ENCODE measurements around the gene GIMAP8.
"Not testable (repeated sequence)": the region's sequence is repeated elsewhere in the genome, so short reads cannot be mapped to it uniquely, and the experiment has no call there.

GIMAP8 gene

GRCh38 chr7:150514748-150515222 is 64.4 kb downstream of the GIMAP8 start, which contains the start of gene GIMAP7:
Gene GIMAP7 (plus strand): TSS chr7:150514872. CDS start chr7:150519975, 5,103 bp downstream.
- peak within 1 kb of the TSS; percentile 98 for H3K4me3 Mint-ChIP-seq
- H3K36me3 Mint-ChIP-seq (ENCODE audit: low read depth) = peaks cover 61% of the 10 kb centered on the region
- H3K4me1 Mint-ChIP-seq (ENCODE audit: low read depth) = peaks cover 32% of the 10 kb centered on the region
- no peaks in the 10 kb centered on the region for H3K27me3 Mint-ChIP-seq (ENCODE audit: low read depth)
- peak within 1 kb of the TSS; percentile 95 for H3K27ac Mint-ChIP-seq
- H3K9me3 Mint-ChIP-seq = peaks cover 18% of the 10 kb centered on the region
- DNase-seq (ENCODE audit: low spot score) = peak; percentile 50

- DNase-seq (ENCODE audit: low spot score) = no peak
- H3K4me3 Mint-ChIP-seq = peak overlapping the region; percentile 98
These were observed 65.1 kb downstream of the GIMAP8 start for GRCh38 chr7:150515248-150516147.

GRCh38 chr7:150516956-150517745 is 66.7 kb downstream of the GIMAP8 start:
- DNase-seq (ENCODE audit: low spot score) = no peak
- peak overlapping the region; percentile 73 for H3K27ac Mint-ChIP-seq
- H3K9me3 Mint-ChIP-seq = no peaks in the 10 kb centered on the region
- H3K27me3 Mint-ChIP-seq (ENCODE audit: low read depth) = no peaks in the 10 kb centered on the region
- peak overlapping the region; percentile 98 for H3K4me3 Mint-ChIP-seq
- peaks cover 64% of the 10 kb centered on the region for H3K36me3 Mint-ChIP-seq (ENCODE audit: low read depth)
- peaks cover 27% of the 10 kb centered on the region for H3K4me1 Mint-ChIP-seq (ENCODE audit: low read depth)

More at GRCh38 chr7:150515248-150516147, 65.1 kb downstream of the GIMAP8 start:
- Mint-ChIP-seq H3K27me3 (ENCODE audit: low read depth) (no peaks in the 10 kb centered on the region), H3K27ac (peak overlapping the region; percentile 95), H3K9me3 (peaks cover 10% of the 10 kb centered on the region), H3K4me1 (ENCODE audit: low read depth) (peaks cover 31% of the 10 kb centered on the region), H3K36me3 (ENCODE audit: low read depth) (peaks cover 63% of the 10 kb centered on the region)

GRCh38 chr7:150519310-150519709 is 68.9 kb downstream of the GIMAP8 start:
- Mint-ChIP-seq H3K4me1 (ENCODE audit: low read depth) (peaks cover 29% of the 10 kb centered on the region), H3K36me3 (ENCODE audit: low read depth) (peaks cover 75% of the 10 kb centered on the region), H3K9me3 (no peaks in the 10 kb centered on the region), H3K27ac (no peak overlapping the region), H3K27me3 (ENCODE audit: low read depth) (no peaks in the 10 kb centered on the region), H3K4me3 (peak overlapping the region; percentile 98)
- DNase-seq (ENCODE audit: low spot score) = no peak

- Mint-ChIP-seq H3K4me1 (ENCODE audit: low read depth) (peaks cover 31% of the 10 kb centered on the region), H3K36me3 (ENCODE audit: low read depth) (peaks cover 72% of the 10 kb centered on the region), H3K27me3 (ENCODE audit: low read depth) (no peaks in the 10 kb centered on the region), H3K4me3 (peak overlapping the region; percentile 98), H3K9me3 (peaks cover under 1% of the 10 kb centered on the region), H3K27ac (peak overlapping the region; percentile 84)
- peak; percentile 33 for DNase-seq (ENCODE audit: low spot score)
These were observed 69.7 kb downstream of the GIMAP8 start for GRCh38 chr7:150520145-150520544.

GRCh38 chr7:150522931-150523330 is 72.5 kb downstream of the GIMAP8 start:
- not testable (repeated sequence) for H3K27ac Mint-ChIP-seq; DNase-seq (ENCODE audit: low spot score); H3K27me3 Mint-ChIP-seq (ENCODE audit: low read depth)
- H3K4me1 Mint-ChIP-seq (ENCODE audit: low read depth) = peaks cover 37% of the 10 kb centered on the region
- peaks cover 23% of the 10 kb centered on the region for H3K9me3 Mint-ChIP-seq
- peak overlapping the region; percentile 75 for H3K4me3 Mint-ChIP-seq
- H3K36me3 Mint-ChIP-seq (ENCODE audit: low read depth) = peaks cover 71% of the 10 kb centered on the region

- Mint-ChIP-seq H3K4me3 (no peak overlapping the region), H3K4me1 (ENCODE audit: low read depth) (peaks cover 34% of the 10 kb centered on the region), H3K27ac (no peak overlapping the region), H3K9me3 (peaks cover 34% of the 10 kb centered on the region), H3K27me3 (ENCODE audit: low read depth) (no peaks in the 10 kb centered on the region), H3K36me3 (ENCODE audit: low read depth) (peaks cover 72% of the 10 kb centered on the region)
- DNase-seq (ENCODE audit: low spot score) = no peak
These were observed 73.6 kb downstream of the GIMAP8 start for GRCh38 chr7:150524018-150524417.

All from T-helper 2 cell treated with Interferon-gamma antibody and Interleukin-4, amounts not matched to agents 5 μg/mL and 100 μg/mL, for 36 hours (primary cell).